GM23248 (cell line): ENCODE results near the gene USP37.

Source experiments
- EZH2 ChIP-seq: fragments of 200-600 bp; sonication (generic); IDR thresholded peaks from 2 replicates; pipeline ENCODE4 v1.6.1; 2018; ENCODE audit warnings: antibody characterized with exemption, mild to moderate bottlenecking; ENCODE audit not compliant: insufficient read depth, poor library complexity, severe bottlenecking
- EZH2phosphoT487 ChIP-seq: fragments of 200-600 bp; sonication (generic); IDR thresholded peaks from 2 replicates; pipeline ENCODE4 v1.6.1; 2018; ENCODE audit warnings: antibody characterized with exemption, moderate library complexity, mild to moderate bottlenecking, low read depth; ENCODE audit not compliant: insufficient read depth

GRCh38 chr2:218406209-218406948 is 161.8 kb downstream of the USP37 start:
- TF ChIP-seq EZH2 (no peak), EZH2phosphoT487 (no peak)
